HG02571 (cell line): ENCODE measurements around the gene SH3BP2.

ENCODE experiments used
- ATAC-seq: cut with Tn5 transposase; IDR thresholded peaks from one replicate; pipeline ENCODE4 v1.9.1; 2021; ENCODE audit warnings: mild to moderate bottlenecking, moderate library complexity; ENCODE audit not compliant: unreplicated experiment

Gene SH3BP2

GRCh38 chr4:2802618-2803531 lies 10.0 kb downstream of the SH3BP2 start:
- no peak for ATAC-seq

GRCh38 chr4:2803624-2804448 lies 11.0 kb downstream of the SH3BP2 start:
- no peak for ATAC-seq

GRCh38 chr4:2804449-2804972 lies 11.6 kb downstream of the SH3BP2 start:
- no peak for ATAC-seq

GRCh38 chr4:2804973-2805501 lies 12.2 kb downstream of the SH3BP2 start:
- ATAC-seq: no peak

- ATAC-seq: no peak
These were observed 13.0 kb downstream of the SH3BP2 start for GRCh38 chr4:2805712-2806389.

GRCh38 chr4:2806390-2807355 lies 13.8 kb downstream of the SH3BP2 start:
- ATAC-seq: no peak

- no peak for ATAC-seq
These were observed 14.7 kb downstream of the SH3BP2 start for GRCh38 chr4:2807571-2807970.

GRCh38 chr4:2808001-2808400 lies 15.1 kb downstream of the SH3BP2 start:
- ATAC-seq: no peak

GRCh38 chr4:2809610-2810180 lies 16.8 kb downstream of the SH3BP2 start:
- ATAC-seq: no peak

- no peak for ATAC-seq
These were observed 17.5 kb downstream of the SH3BP2 start for GRCh38 chr4:2810388-2810787.

GRCh38 chr4:2811830-2812611 lies 19.1 kb downstream of the SH3BP2 start:
- ATAC-seq: peak; percentile 41

GRCh38 chr4:2812612-2813354 lies 19.9 kb downstream of the SH3BP2 start:
- ATAC-seq: no peak

GRCh38 chr4:2813446-2814405 lies 20.8 kb downstream of the SH3BP2 start:
- ATAC-seq: no peak

- no peak for ATAC-seq
These were observed 21.9 kb downstream of the SH3BP2 start for GRCh38 chr4:2814627-2815270.

GRCh38 chr4:2816401-2816954 lies 23.6 kb downstream of the SH3BP2 start:
- no peak for ATAC-seq

- no peak for ATAC-seq
These were observed 24.3 kb downstream of the SH3BP2 start for GRCh38 chr4:2817137-2817536.
